NCI-H345 treated with DMSO at 0.1 percent for 48 hours (cell line): ENCODE results near the gene KPNA1.
"Not testable (repeated sequence)": the region's sequence is repeated elsewhere in the genome, so short reads cannot be mapped to it uniquely, and the experiment has no call there.

Experiments used
- DNase-seq: peaks from one replicate; lab custom pipeline; 2025; ENCODE audit not compliant: unreplicated experiment; lab: John Stamatoyannopoulos, UW

KPNA1 gene

GRCh38 chr3:122481390-122481789, 33.3 kb downstream of the KPNA1 start:
- no peak for DNase-seq

- no peak for DNase-seq
These were observed 38.2 kb downstream of the KPNA1 start for GRCh38 chr3:122476532-122476931.

- DNase-seq, result no peak
These were observed 39.4 kb downstream of the KPNA1 start for GRCh38 chr3:122475316-122475715.

- DNase-seq, result no peak
These were observed 45.1 kb downstream of the KPNA1 start for GRCh38 chr3:122469659-122470058.

GRCh38 chr3:122468896-122469533, 45.7 kb downstream of the KPNA1 start:
- no peak for DNase-seq

GRCh38 chr3:122466701-122467240, 48.0 kb downstream of the KPNA1 start:
- DNase-seq, result no peak

GRCh38 chr3:122464659-122465058, 50.1 kb downstream of the KPNA1 start:
- no peak for DNase-seq

GRCh38 chr3:122462406-122462805, 52.3 kb downstream of the KPNA1 start:
- no peak for DNase-seq

GRCh38 chr3:122461806-122462205, 52.9 kb downstream of the KPNA1 start:
- no peak for DNase-seq

GRCh38 chr3:122458992-122459391, 55.7 kb downstream of the KPNA1 start:
- DNase-seq, result no peak

GRCh38 chr3:122457706-122458105, 57.0 kb downstream of the KPNA1 start:
- no peak for DNase-seq

- no peak for DNase-seq
These were observed 58.7 kb downstream of the KPNA1 start for GRCh38 chr3:122456074-122456473.

- DNase-seq, result no peak
These were observed 63.4 kb downstream of the KPNA1 start for GRCh38 chr3:122451371-122451770.

GRCh38 chr3:122448218-122448617, 66.5 kb downstream of the KPNA1 start:
- DNase-seq, result not testable (repeated sequence)

- DNase-seq, result not testable (repeated sequence)
These were observed 70.2 kb downstream of the KPNA1 start for GRCh38 chr3:122444491-122444887.

- DNase-seq, result not testable (repeated sequence)
These were observed 70.8 kb downstream of the KPNA1 start for GRCh38 chr3:122443762-122444490.

- no peak for DNase-seq
These were observed 71.6 kb downstream of the KPNA1 start for GRCh38 chr3:122443090-122443489.

- no peak for DNase-seq
These were observed 78.8 kb downstream of the KPNA1 start for GRCh38 chr3:122435950-122436349.

GRCh38 chr3:122430371-122430770, 84.4 kb downstream of the KPNA1 start:
- no peak for DNase-seq

GRCh38 chr3:122427857-122428471, 86.8 kb downstream of the KPNA1 start:
- no peak for DNase-seq

GRCh38 chr3:122421836-122422235, 92.9 kb downstream of the KPNA1 start:
- DNase-seq, result no peak

GRCh38 chr3:122421101-122421500, 93.6 kb downstream of the KPNA1 start:
- DNase-seq, result no peak
